GM12878 (cell line): ENCODE results near the gene S100B. TPM values are rescaled to one million over a fixed set of nuclear protein-coding genes. Genes with fewer than 3 reads are reported as not detected.
A peak's percentile ranks its signal among the peaks of the same experiment; 100 is the strongest.

Experiments
- ATAC-seq: fragments of 200-7000 bp; cut with Tn5 transposase; 3 replicates; pipeline ENCODE4 v1.9.1; 2020; ENCODE audit warnings: mild to moderate bottlenecking, moderate library complexity
- BruUV-seq: library from RNA; stranded (reverse); fragments of 400-500 nt; replicated peaks from 2 replicates; lab custom pipeline; 2021; lab: Mats Ljungman, UMichigan
- CTCF ChIA-PET: fragments of 300-600 bp; sonication (Branson Sonifier 250); formaldehyde crosslinking; extraction: SDS; loops from one replicate; lab custom pipeline; 2021; ENCODE audit warnings: inconsistent platforms; lab: Yijun Ruan, JAX
- POLR2A ChIA-PET: fragments of 350-600 bp; formaldehyde crosslinking; extraction: SDS; loops from one replicate; lab custom pipeline; 2021; ENCODE audit warnings: inconsistent platforms; lab: Charles Lee
- RAD21 ChIA-PET: fragments of 300-600 bp; sonication (Branson Sonifier 250); formaldehyde crosslinking; loops from one replicate; lab custom pipeline; 2023; ENCODE audit warnings: antibody characterized with exemption; ENCODE audit not compliant: unreplicated experiment; lab: Charles Lee
- SMC1A ChIA-PET: fragments of 300-600 bp; sonication (Branson Sonifier 250); formaldehyde crosslinking; loops from one replicate; lab custom pipeline; 2023; ENCODE audit not compliant: unreplicated experiment, uncharacterized antibody; lab: Charles Lee
- DNase-seq: peaks from one replicate; pipeline ENCODE4 v3.0.0-alpha.2; 2011; ENCODE audit warnings: low read depth, low spot score
- FAIRE-seq: peaks from 3 replicates; lab custom pipeline; 2011; peaks lifted over from hg19 to GRCh38; lab: Jason Lieb, UNC
- H2AFZ ChIP-seq: 2 replicates; pipeline ENCODE4 v1.6.0; 2011; ENCODE audit warnings: low read depth, low read length, control low read depth; ENCODE audit not compliant: control insufficient read depth
- H3K27ac ChIP-seq: 2 replicates; pipeline ENCODE4 v1.5.1; 2011; ENCODE audit warnings: control low read depth; ENCODE audit not compliant: control insufficient read depth, insufficient read depth
- H3K27me3 ChIP-seq, 2 experiments: replicated peaks in 1 of 2; 2 replicates each; pipeline versions ENCODE4 v1.6.0 to v1.6.1; 2011; ENCODE audit warnings: low read length in 1 of 2; ENCODE audit not compliant: control insufficient read depth in 2 of 2, insufficient read depth in 2 of 2
- H3K36me3 ChIP-seq, 2 experiments: 2 replicates each; pipeline ENCODE4 v1.5.1; 2011; ENCODE audit warnings: low read length in 1 of 2; ENCODE audit not compliant: control insufficient read depth in 2 of 2, insufficient read depth in 2 of 2
- H3K4me1 ChIP-seq: 2 replicates; pipeline ENCODE4 v1.6.1; 2011; ENCODE audit warnings: mild to moderate bottlenecking, low read length, moderate library complexity, mixed read lengths; ENCODE audit not compliant: control insufficient read depth, insufficient read depth
- H3K4me2 ChIP-seq: 2 replicates; pipeline ENCODE4 v1.6.0; 2011; ENCODE audit warnings: control low read depth; ENCODE audit not compliant: control insufficient read depth, insufficient read depth
- H3K4me3 ChIP-seq: fragments of 200-600 bp; sonication (generic); 2 replicates; pipeline ENCODE4 v1.5.1; 2016
- H3K79me2 ChIP-seq: 2 replicates; pipeline ENCODE4 v1.6.0; 2011; ENCODE audit warnings: low read length; ENCODE audit not compliant: control insufficient read depth, insufficient read depth
- H3K9ac ChIP-seq: 2 replicates; pipeline ENCODE4 v1.8.0; 2011; ENCODE audit warnings: low read length, control low read depth, mixed read lengths; ENCODE audit not compliant: control insufficient read depth, insufficient read depth
- H3K9me3 ChIP-seq: replicated peaks from 3 replicates; pipeline ENCODE4 v1.5.1; 2011; ENCODE audit warnings: mild to moderate bottlenecking, low read length; ENCODE audit not compliant: control insufficient read depth, insufficient read depth
- H4K20me1 ChIP-seq: 2 replicates; pipeline ENCODE4 v1.6.0; 2011; ENCODE audit not compliant: control insufficient read depth, insufficient read depth
- ATF3 ChIP-seq: IDR thresholded peaks from 2 replicates; pipeline ENCODE4 v1.6.1; 2011; ENCODE audit warnings: low read depth, mild to moderate bottlenecking, low read length, moderate library complexity, borderline replicate concordance; ENCODE audit errors: extremely low read depth
- CEBPB ChIP-seq, 2 experiments: fragments of 150-350 bp in 1 of 2; IDR thresholded peaks; 2 replicates each; pipeline ENCODE4 v1.6.1; 2012 to 2014; ENCODE audit warnings: low read depth in 2 of 2, low read length in 2 of 2, borderline replicate concordance in 1 of 2, inconsistent platforms in 1 of 2
- CHD1 ChIP-seq: IDR thresholded peaks from 2 replicates; pipeline ENCODE4 v1.6.1; 2012; ENCODE audit warnings: low read depth, low read length, improper control_type of control experiment
- CREB1 ChIP-seq: IDR thresholded peaks from 2 replicates; pipeline ENCODE4 v1.6.1; 2012; ENCODE audit warnings: low read depth, mild to moderate bottlenecking, inconsistent platforms
- ETV6 ChIP-seq, 2 experiments: fragments of 450-650 bp in 1 of 2; IDR thresholded peaks in 1 of 2; conservative IDR thresholded peaks in 1 of 2; 2 replicates each; pipeline ENCODE4 v1.6.1; 2014; ENCODE audit warnings: antibody characterized with exemption in 1 of 2, borderline replicate concordance in 1 of 2, low read depth in 1 of 2, mild to moderate bottlenecking in 1 of 2, moderate library complexity in 1 of 2
- FOS ChIP-seq: IDR thresholded peaks from 3 replicates; pipeline ENCODE4 v1.6.1; 2011; ENCODE audit warnings: borderline replicate concordance; ENCODE audit not compliant: insufficient read length; ENCODE audit errors: extremely low read depth
- FOXM1 ChIP-seq: IDR thresholded peaks from 2 replicates; pipeline ENCODE4 v1.6.1; 2012; ENCODE audit warnings: low read depth, mild to moderate bottlenecking, inconsistent platforms, low read length, moderate library complexity
- MLLT1 ChIP-seq: fragments of 450-650 bp; IDR thresholded peaks from 2 replicates; pipeline ENCODE4 v1.6.1; 2016; ENCODE audit warnings: mild to moderate bottlenecking
- MTA2 ChIP-seq: fragments of 450-650 bp; IDR thresholded peaks from 2 replicates; pipeline ENCODE4 v1.6.1; 2016; ENCODE audit warnings: low read depth, mild to moderate bottlenecking, moderate library complexity
- POLR2A ChIP-seq: IDR thresholded peaks from 2 replicates; pipeline ENCODE4 v1.6.1; 2011; ENCODE audit warnings: low read depth, mild to moderate bottlenecking, low read length
- POU2F2 ChIP-seq: IDR thresholded peaks from 3 replicates; pipeline ENCODE4 v1.6.1; 2011; ENCODE audit warnings: low read depth, mild to moderate bottlenecking, low read length, borderline replicate concordance
- SIX5 ChIP-seq: IDR thresholded peaks from 2 replicates; pipeline ENCODE4 v1.6.1; 2011; ENCODE audit warnings: mild to moderate bottlenecking, low read depth, low read length, moderate library complexity; ENCODE audit not compliant: severe bottlenecking
- ZNF217 ChIP-seq: fragments of 450-650 bp; IDR thresholded peaks from 2 replicates; pipeline ENCODE4 v1.6.1; 2017; ENCODE audit warnings: antibody characterized with exemption, mild to moderate bottlenecking
- ZNF274 ChIP-seq: IDR thresholded peaks from one replicate; pipeline ENCODE4 v1.8.0; 2011; ENCODE audit not compliant: insufficient read length, insufficient read depth
- ZNF592 ChIP-seq: fragments of 450-650 bp; IDR thresholded peaks from 2 replicates; pipeline ENCODE4 v1.6.1; 2017; ENCODE audit warnings: mild to moderate bottlenecking, moderate library complexity
- WGBS: methylation state at CpG from one replicate; pipeline ENCODE4 v1.1.6; 2016; ENCODE audit warnings: low lambda C conversion rate; ENCODE audit not compliant: insufficient replicate concordance, insufficient coverage; ENCODE audit errors: missing lambda C conversion rate; 5-methylcytosine and 5-hydroxymethylcytosine counted together
- in situ Hi-C: fragments of 300-500 bp; cut with MboI; formaldehyde crosslinking; loops from 9 replicates; pipeline ENCODE4 v1.14.3; 2018; ENCODE audit warnings: mixed read lengths
- intact Hi-C: fragments of 100-400 bp; cut with micrococcal nuclease; formaldehyde crosslinking; loops from one replicate; pipeline ENCODE4 v1.14.2; 2022; ENCODE audit not compliant: unreplicated experiment
- polyA plus RNA-seq, 11 experiments: library from polyadenylated mRNA; depleted of rRNA in 4 of 11; unstranded in 6 of 11; stranded (reverse) in 5 of 11; fragments of >200 nt; fragmentation: Nextera tagmentation in 4 of 11; fragmentation: Illumina TruSeq in 1 of 11; extraction: Ambion mirVana in 4 of 11; extraction: Trizol in 1 of 11; gene quantifications; 1 replicate in 1 of 11; 2 replicates in 10 of 11; pipeline versions ENCODE4 v1.2.1 to v1.2.3, GENCODE V29; 2011 to 2016; ENCODE audit warnings: inconsistent platforms in 2 of 11, missing spikeins in 2 of 11, low read depth in 1 of 11
- total RNA-seq, 4 experiments: library from RNA; depleted of rRNA in 3 of 4; stranded (reverse); fragments of >200 nt in 3 of 4; fragmentation: Illumina TruSeq in 1 of 4; extraction: Trizol in 1 of 4; gene quantifications; 2 replicates each; pipeline versions ENCODE4 v1.2.1 to v1.2.3, GENCODE V29; 2013 to 2021
- TF ChIP-seq, protein P1 (sequence below): fragments of 450-650 bp; IDR thresholded peaks from 2 replicates; pipeline ENCODE4 v1.6.1; 2017; ENCODE audit warnings: low read depth, mild to moderate bottlenecking, moderate library complexity

Gene S100B
- total and polyA plus RNA-seq, 10 of the 15 experiments (the other 5 are each of a cell fraction or from before 2014, with no cell fraction given): 0.11 to 0.22 TPM; not detected in 8

GRCh38 chr21:46618738-46619379 lies 14.0 kb upstream of the S100B start:
- Histone ChIP-seq H3K9me3 (no peaks in the 10 kb centered on the region), H3K27me3 (no peaks in the 10 kb centered on the region; a peak in 1 of 4 replicates), H3K27ac (no peak overlapping the region), H3K79me2 (no peaks in the 10 kb centered on the region), H4K20me1 (no peaks in the 10 kb centered on the region), H3K4me1 (peaks cover 7% of the 10 kb centered on the region), H3K4me3 (no peak overlapping the region), H2AFZ (no peak overlapping the region), H3K9ac (no peak overlapping the region), H3K36me3 (no peaks in the 10 kb centered on the region), H3K4me2 (no peak overlapping the region)
- CTCF ChIA-PET: interaction anchor here (0.7 to 1.1 kb wide), 3 partner anchors 14 to 30 kb away, joined by 3 to 6 read pairs (median 3); no protein-coding TSS in a partner anchor
- RAD21 ChIA-PET: interaction anchor here (1.6 kb wide), 1 partner anchor 104 kb away, joined by 3 read pairs; no protein-coding TSS in a partner anchor
- POLR2A ChIA-PET: interaction anchor here (1.0 to 1.1 kb wide), 2 partner anchors 10 to 13 kb away, joined by 3 read pairs; no protein-coding TSS in a partner anchor
- peak; percentile 31 for FAIRE-seq
- intact Hi-C loops (no loop called here), in situ Hi-C loops (no loop called here)
- SMC1A ChIA-PET: interaction anchor here (1.0 to 2.4 kb wide), 3 partner anchors 10 to 20 kb away, joined by 3 to 20 read pairs (median 3); no protein-coding TSS in a partner anchor
- no peak for ATAC-seq
- no TSS peak for BruUV-seq
- no peak for DNase-seq
- 82% methylated on average over 5 of the region's 5 CpGs for WGBS
- TF ChIP-seq MTA2 (no peak), ATF3 (no peak), FOS (no peak), ZNF274 (no peak), ETV6 (conservative IDR thresholded peaks at IDR 0.05 in 1 of 2, IDR thresholded peaks at IDR 0.05 in 1 of 2; ENCODE audit: borderline replicate concordance in 1 of 2, low read depth in 1 of 2) (no peak), MLLT1 (no peak), SIX5 (no peak), CEBPB (IDR thresholded peaks at IDR 0.05; ENCODE audit: borderline replicate concordance in 1 of 2, low read depth in 2 of 2, low read length in 2 of 2) (no peak), ZNF592 (no peak), FOXM1 (no peak), CHD1 (no peak), ZNF217 (no peak), POLR2A (no peak), POU2F2 (no peak), CREB1 (no peak)
- TF ChIP-seq, protein P1, sequence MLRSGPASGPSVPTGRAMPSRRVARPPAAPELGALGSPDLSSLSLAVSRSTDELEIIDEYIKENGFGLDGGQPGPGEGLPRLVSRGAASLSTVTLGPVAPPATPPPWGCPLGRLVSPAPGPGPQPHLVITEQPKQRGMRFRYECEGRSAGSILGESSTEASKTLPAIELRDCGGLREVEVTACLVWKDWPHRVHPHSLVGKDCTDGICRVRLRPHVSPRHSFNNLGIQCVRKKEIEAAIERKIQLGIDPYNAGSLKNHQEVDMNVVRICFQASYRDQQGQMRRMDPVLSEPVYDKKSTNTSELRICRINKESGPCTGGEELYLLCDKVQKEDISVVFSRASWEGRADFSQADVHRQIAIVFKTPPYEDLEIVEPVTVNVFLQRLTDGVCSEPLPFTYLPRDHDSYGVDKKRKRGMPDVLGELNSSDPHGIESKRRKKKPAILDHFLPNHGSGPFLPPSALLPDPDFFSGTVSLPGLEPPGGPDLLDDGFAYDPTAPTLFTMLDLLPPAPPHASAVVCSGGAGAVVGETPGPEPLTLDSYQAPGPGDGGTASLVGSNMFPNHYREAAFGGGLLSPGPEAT: no peak
